DOHH2 (cell line): ENCODE measurements around the gene DPEP3.

Source experiments
- H3F3A ChIP-seq: fragments of 200-600 bp; sonication (generic), shearing (Covaris generic); 2 replicates; pipeline ENCODE4 v1.6.0; 2016; ENCODE audit warnings: antibody characterized with exemption, mild to moderate bottlenecking; ENCODE audit not compliant: control insufficient read depth, insufficient read depth
- H3K27ac ChIP-seq: fragments of 200-600 bp; sonication (generic); 2 replicates; pipeline ENCODE4 v1.5.1; 2014; ENCODE audit warnings: low read depth, mild to moderate bottlenecking, low read length, moderate library complexity
- H3K27me3 ChIP-seq: fragments of 200-600 bp; sonication (generic); 2 replicates; pipeline ENCODE4 v1.6.1; 2014; ENCODE audit warnings: mild to moderate bottlenecking, low read length, mixed read lengths; ENCODE audit not compliant: control insufficient read depth
- H3K36me3 ChIP-seq: fragments of 200-600 bp; sonication (generic); 2 replicates; pipeline ENCODE4 v1.6.1; 2014; ENCODE audit warnings: mild to moderate bottlenecking, low read length, moderate library complexity, mixed read lengths; ENCODE audit not compliant: control insufficient read depth
- H3K4me1 ChIP-seq: fragments of 200-600 bp; sonication (generic); 2 replicates; pipeline ENCODE4 v1.6.1; 2014; ENCODE audit warnings: mild to moderate bottlenecking, low read length, mixed read lengths; ENCODE audit not compliant: control insufficient read depth
- H3K4me2 ChIP-seq: fragments of 200-600 bp; sonication (generic); 2 replicates; pipeline ENCODE4 v1.6.0; 2014; ENCODE audit warnings: mild to moderate bottlenecking, low read length, moderate library complexity
- H3K4me3 ChIP-seq: fragments of 200-600 bp; sonication (generic); 2 replicates; pipeline ENCODE4 v1.5.1; 2014; ENCODE audit warnings: mild to moderate bottlenecking, low read length, mixed read lengths
- H3K79me2 ChIP-seq: fragments of 200-600 bp; sonication (generic); 2 replicates; pipeline ENCODE4 v1.6.1; 2014; ENCODE audit warnings: mild to moderate bottlenecking, low read length, mixed read lengths; ENCODE audit not compliant: control insufficient read depth
- H3K9me2 ChIP-seq: fragments of 200-600 bp; sonication (generic); replicated peaks from 2 replicates; pipeline ENCODE4 v1.6.1; 2014; ENCODE audit warnings: mild to moderate bottlenecking, low read length, mixed read lengths; ENCODE audit not compliant: control insufficient read depth
- H3K9me3 ChIP-seq: fragments of 200-600 bp; sonication (generic); 2 replicates; pipeline ENCODE4 v1.6.1; 2014; ENCODE audit warnings: antibody characterized with exemption, low read length, mixed read lengths; ENCODE audit not compliant: control insufficient read depth, insufficient read depth
- H4K20me1 ChIP-seq: fragments of 200-600 bp; sonication (generic); 2 replicates; pipeline ENCODE4 v1.6.0; 2014; ENCODE audit warnings: low read depth, mild to moderate bottlenecking, antibody characterized with exemption, low read length, moderate library complexity; ENCODE audit not compliant: control insufficient read depth, insufficient read depth
- CTCF ChIP-seq: fragments of 200-600 bp; sonication (generic); IDR thresholded peaks from one replicate; pipeline ENCODE4 v1.5.1; 2014; ENCODE audit warnings: antibody characterized with exemption, mild to moderate bottlenecking, low read depth, low read length; ENCODE audit not compliant: poor library complexity, severe bottlenecking
- EZH2phosphoT487 ChIP-seq: fragments of 200-600 bp; sonication (generic); IDR thresholded peaks from 2 replicates; pipeline ENCODE4 v1.6.1; 2017; ENCODE audit warnings: borderline replicate concordance, mild to moderate bottlenecking, antibody characterized with exemption, low read length, moderate library complexity, mixed read lengths

DPEP3 gene

GRCh38 chr16:68005786-68006286 is 25.5 kb upstream of the DPEP3 start:
- Histone ChIP-seq H3K79me2 (no peaks in the 10 kb centered on the region), H3K4me2 (peak overlapping the region; percentile 48), H3F3A (no peaks in the 10 kb centered on the region), H3K4me3 (peak overlapping the region; percentile 30), H4K20me1 (no peaks in the 10 kb centered on the region), H3K27ac (no peak overlapping the region), H3K9me2 (no peaks in the 10 kb centered on the region), H3K36me3 (no peaks in the 10 kb centered on the region), H3K27me3 (no peaks in the 10 kb centered on the region), H3K9me3 (no peaks in the 10 kb centered on the region), H3K4me1 (peaks cover 12% of the 10 kb centered on the region)
- TF ChIP-seq CTCF (no peak), EZH2phosphoT487 (no peak)

DNA sequence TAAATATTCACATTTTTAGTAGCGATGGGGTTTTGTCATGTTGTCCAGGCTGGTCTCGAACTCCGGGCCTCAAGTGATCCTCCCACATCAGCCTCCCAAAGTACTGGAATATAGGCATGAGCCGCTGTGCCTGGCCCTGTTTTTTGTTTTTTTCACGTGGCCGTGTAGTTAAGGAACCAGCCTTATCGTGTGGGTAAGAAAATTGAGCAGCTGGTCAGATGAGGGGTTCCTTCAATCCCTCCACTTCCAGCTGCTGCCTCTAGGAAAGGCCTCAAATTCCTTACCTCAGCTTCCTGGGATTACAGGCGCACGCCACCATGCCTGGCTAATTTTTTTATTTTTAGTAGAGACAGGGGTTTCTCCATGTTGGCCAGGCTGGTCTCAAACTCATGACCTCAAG is 24.9 kb upstream of the DPEP3 start:
- no peaks in the 10 kb centered on the region for H3K27me3 ChIP-seq
- no peak overlapping the region for H3K4me3 ChIP-seq
- H3K4me1 ChIP-seq = peaks cover 17% of the 10 kb centered on the region
- H3K4me2 ChIP-seq = peak overlapping the region; percentile 48; the same call in 1 of the 2 replicates
- no peak overlapping the region for H3K27ac ChIP-seq
- TF ChIP-seq CTCF (no peak), EZH2phosphoT487 (no peak)
- H3F3A ChIP-seq = no peaks in the 10 kb centered on the region
- H3K9me2 ChIP-seq = no peaks in the 10 kb centered on the region
- no peaks in the 10 kb centered on the region for H3K79me2 ChIP-seq
- H3K36me3 ChIP-seq = no peaks in the 10 kb centered on the region
- H3K9me3 ChIP-seq = no peaks in the 10 kb centered on the region
- H4K20me1 ChIP-seq = no peaks in the 10 kb centered on the region

DNA sequence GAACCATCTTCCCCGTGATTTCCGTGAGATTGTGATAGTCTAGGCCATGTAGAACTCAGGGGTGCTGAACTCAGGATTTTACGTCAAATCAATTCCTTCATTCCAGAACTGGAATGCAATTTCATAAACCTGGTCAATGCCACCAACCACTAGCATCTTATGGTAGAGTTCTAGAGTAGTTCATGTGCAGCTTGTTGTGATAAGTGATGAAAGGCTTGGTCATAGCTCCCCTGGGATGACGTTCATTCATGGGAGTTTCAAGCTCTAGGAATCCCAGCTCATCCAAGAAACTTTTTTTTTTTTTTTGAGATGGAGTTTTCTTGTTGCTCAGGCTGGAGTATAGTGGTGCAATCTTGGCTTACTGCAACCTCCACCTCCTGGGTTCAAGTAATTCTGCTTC is 22.7 kb upstream of the DPEP3 start:
- H4K20me1 ChIP-seq = no peaks in the 10 kb centered on the region
- H3K9me3 ChIP-seq = no peaks in the 10 kb centered on the region
- H3K36me3 ChIP-seq = no peaks in the 10 kb centered on the region
- no peak overlapping the region for H3K4me2 ChIP-seq
- H3K27ac ChIP-seq = no peak overlapping the region
- no peaks in the 10 kb centered on the region for H3K9me2 ChIP-seq
- peaks cover 30% of the 10 kb centered on the region for H3K4me1 ChIP-seq
- H3K79me2 ChIP-seq = no peaks in the 10 kb centered on the region
- no peaks in the 10 kb centered on the region for H3F3A ChIP-seq
- no peaks in the 10 kb centered on the region for H3K27me3 ChIP-seq
- no peak for TF ChIP-seq CTCF
- TF ChIP-seq EZH2phosphoT487 = no peak
- H3K4me3 ChIP-seq = no peak overlapping the region

- H3K4me1 ChIP-seq = peaks cover 21% of the 10 kb centered on the region
- TF ChIP-seq EZH2phosphoT487 (no peak), CTCF (no peak)
- H3K9me3 ChIP-seq = no peaks in the 10 kb centered on the region
- H3K4me3 ChIP-seq = peak overlapping the region; percentile 37
- H3K36me3 ChIP-seq = no peaks in the 10 kb centered on the region
- H3F3A ChIP-seq = no peaks in the 10 kb centered on the region
- H3K4me2 ChIP-seq = peak overlapping the region; percentile 60
- no peak overlapping the region for H3K27ac ChIP-seq
- no peaks in the 10 kb centered on the region for H4K20me1 ChIP-seq
- no peaks in the 10 kb centered on the region for H3K27me3 ChIP-seq
- no peaks in the 10 kb centered on the region for H3K79me2 ChIP-seq
- H3K9me2 ChIP-seq = no peaks in the 10 kb centered on the region
Measured at GRCh38 chr16:68000450-68000849, 20.2 kb upstream of the DPEP3 start.
